GM10266 (cell line): ENCODE measurements around the gene NDUFA12.
"Not testable (repeated sequence)": the region's sequence is repeated elsewhere in the genome, so short reads cannot be mapped to it uniquely, and the experiment has no call there.

Experiments
- DNase-seq: peaks from one replicate; pipeline ENCODE4 v3.0.0; 2012; ENCODE audit errors: extremely low spot score
- CTCF ChIP-seq: IDR thresholded peaks from 2 replicates; pipeline ENCODE4 v1.5.1; 2012; ENCODE audit warnings: mild to moderate bottlenecking, low read depth; ENCODE audit not compliant: control insufficient read depth, insufficient read depth; ENCODE audit errors: missing control alignments

NDUFA12 gene

DNA sequence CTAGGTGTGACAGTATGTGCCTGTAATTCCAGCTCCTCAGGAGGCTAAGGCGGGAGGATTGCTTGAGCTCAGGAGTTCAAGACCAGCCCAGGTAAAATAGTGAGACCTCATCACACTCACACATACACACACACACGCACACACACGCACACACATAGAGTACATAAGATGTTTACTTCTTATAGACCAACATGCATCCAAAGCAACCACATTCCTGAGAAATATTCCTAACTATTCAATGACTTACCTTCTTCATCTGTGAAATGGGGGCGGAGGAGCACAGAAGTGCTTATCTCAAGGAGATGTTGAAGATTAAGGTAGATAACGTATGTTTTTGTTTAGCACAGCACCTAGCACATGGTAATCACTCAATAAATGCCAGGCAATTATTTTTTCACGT, 6.4 kb downstream of the NDUFA12 start:
- TF ChIP-seq CTCF: no peak
- DNase-seq: no peak

- no peak for TF ChIP-seq CTCF
- DNase-seq: no peak
Observed at GRCh38 chr12:94994312-94994711, 9.2 kb downstream of the NDUFA12 start.

DNA sequence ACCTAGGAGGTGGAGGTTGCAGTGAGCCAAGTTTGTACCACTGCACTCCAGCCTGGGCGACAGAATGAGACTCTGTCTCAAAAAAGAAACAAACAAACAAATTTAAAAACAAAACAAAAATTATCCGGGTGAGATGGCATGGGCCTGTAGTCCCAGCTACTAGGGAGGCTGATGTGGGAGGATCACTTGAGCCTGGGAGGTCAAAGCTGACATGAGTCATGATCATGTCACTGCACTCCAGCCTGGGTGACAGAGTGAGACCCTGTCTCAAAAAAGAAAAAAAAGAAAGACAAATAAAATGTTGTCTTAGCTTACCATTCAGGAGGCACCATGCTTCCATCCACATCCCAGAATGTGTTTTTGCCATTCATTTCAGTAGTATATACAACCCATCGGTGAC, 9.6 kb downstream of the NDUFA12 start:
- DNase-seq: not testable (repeated sequence)

DNA sequence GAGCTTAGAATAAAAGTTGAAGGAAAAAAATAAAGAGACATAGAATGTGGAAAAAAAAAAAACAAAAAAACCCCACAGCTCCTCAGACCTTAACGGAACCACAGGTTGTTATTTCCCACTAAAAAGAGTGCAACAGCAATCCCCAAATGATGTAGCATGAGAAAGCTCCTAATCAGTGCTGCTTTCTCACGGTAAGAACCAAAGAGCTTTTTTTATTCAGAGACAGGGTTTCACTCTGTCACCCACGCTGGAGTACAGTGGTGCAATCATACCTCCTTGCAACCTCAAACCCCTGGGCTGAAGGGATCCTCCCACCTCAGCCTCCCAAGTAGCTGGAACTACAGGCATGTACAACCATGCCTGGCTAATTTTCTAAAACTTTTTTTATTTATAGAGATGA, 13.3 kb downstream of the NDUFA12 start:
- TF ChIP-seq CTCF: no peak
- DNase-seq: no peak

DNA sequence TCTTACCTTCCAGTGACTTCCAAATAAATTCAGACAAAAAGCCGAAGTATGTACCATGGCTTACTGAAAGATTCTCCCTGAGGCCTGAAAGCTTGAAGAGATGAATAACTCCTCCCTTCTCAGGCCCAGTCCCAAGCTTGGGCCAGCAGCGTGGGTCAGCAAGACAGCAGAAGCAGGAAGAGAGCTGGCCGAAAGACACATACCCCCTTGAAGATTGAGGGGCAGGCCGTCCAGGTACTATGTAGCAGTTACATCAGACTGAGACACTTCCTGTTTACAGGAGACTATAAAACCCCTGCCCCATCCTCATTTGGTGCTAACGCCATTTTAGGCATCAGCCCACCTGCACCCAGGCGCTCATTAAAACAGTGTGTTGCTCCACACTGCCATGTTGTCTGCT, 15.0 kb downstream of the NDUFA12 start:
- no peak for TF ChIP-seq CTCF
- DNase-seq: no peak

GRCh38 chr12:94987801-94988200, 15.7 kb downstream of the NDUFA12 start:
- TF ChIP-seq CTCF: no peak
- DNase-seq: no peak

DNA sequence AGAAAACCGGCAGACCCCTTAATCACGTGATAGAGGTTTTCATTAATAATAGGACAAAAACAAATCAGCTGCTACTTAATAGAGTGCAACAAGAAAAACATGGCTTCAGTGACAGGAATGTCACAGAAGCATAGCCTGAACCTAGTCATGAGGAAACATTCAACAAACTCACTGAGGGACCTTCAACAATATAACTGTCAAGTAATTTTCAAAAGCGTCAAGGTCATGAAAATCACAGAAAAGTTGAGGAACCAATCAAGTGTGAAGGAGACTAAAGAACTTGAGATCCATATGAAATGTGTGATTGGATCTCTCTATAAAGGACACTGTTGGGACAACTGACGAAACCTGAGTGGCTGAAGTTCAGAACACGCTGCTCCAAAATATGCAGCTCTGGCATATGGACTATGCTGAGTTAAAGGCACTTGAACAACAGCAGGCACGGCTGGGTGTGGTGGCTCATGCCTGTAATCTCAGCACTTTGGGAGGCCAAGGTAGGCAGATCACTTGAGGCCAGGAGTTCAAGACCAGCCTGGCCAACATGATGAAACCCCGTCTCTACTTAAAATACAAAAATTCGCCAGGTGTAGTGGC, 16.3 kb downstream of the NDUFA12 start:
- no peak for TF ChIP-seq CTCF
- DNase-seq: no peak

DNA sequence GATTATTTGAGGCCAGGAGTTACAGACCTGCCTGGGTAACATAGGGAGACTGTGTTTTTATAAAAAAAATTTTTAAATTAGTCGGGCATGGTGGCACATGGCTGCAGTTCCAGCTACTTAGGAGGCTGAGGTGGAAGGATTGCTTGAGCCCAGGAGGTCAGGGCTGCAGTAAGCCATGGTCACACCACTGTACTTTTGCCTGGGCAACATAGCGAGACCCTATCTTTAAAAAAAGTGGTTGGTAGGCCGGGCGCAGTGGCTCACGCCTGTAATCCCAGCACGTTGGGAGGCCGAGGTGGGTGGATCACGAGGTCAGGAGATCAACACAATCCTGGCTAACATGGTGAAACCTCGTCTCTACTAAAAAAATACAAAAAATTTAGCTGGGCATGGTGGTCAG, 18.4 kb downstream of the NDUFA12 start:
- DNase-seq: not testable (repeated sequence)
